GM23248 (cell line): ENCODE results near the gene CASR. TPM values are rescaled to one million over a fixed set of nuclear protein-coding genes. Genes with fewer than 3 reads are reported as not detected.

ENCODE experiments used
- DNase-seq: peaks from one replicate; pipeline ENCODE4 v3.0.0-alpha.2; 2015
- H2AFZ ChIP-seq: fragments of 200-600 bp; sonication (generic); 2 replicates; pipeline ENCODE4 v1.6.1; 2016; ENCODE audit warnings: antibody characterized with exemption
- H3F3A ChIP-seq: fragments of 200-600 bp; sonication (generic); 2 replicates; pipeline ENCODE4 v1.6.1; 2016; ENCODE audit warnings: mild to moderate bottlenecking, antibody characterized with exemption, mixed run types; ENCODE audit not compliant: insufficient read depth
- H3K27ac ChIP-seq: fragments of 200-600 bp; sonication (generic); 2 replicates; pipeline ENCODE4 v1.5.1; 2016; ENCODE audit warnings: mild to moderate bottlenecking
- H3K27me3 ChIP-seq: fragments of 200-600 bp; sonication (generic); replicated peaks from 2 replicates; pipeline ENCODE4 v1.6.1; 2016; ENCODE audit warnings: mild to moderate bottlenecking; ENCODE audit not compliant: insufficient read depth
- H3K36me3 ChIP-seq: fragments of 200-600 bp; sonication (generic); 2 replicates; pipeline ENCODE4 v1.6.1; 2016; ENCODE audit warnings: low read depth, mild to moderate bottlenecking
- H3K4me1 ChIP-seq: fragments of 200-600 bp; sonication (generic); 2 replicates; pipeline ENCODE4 v1.6.1; 2016; ENCODE audit warnings: mild to moderate bottlenecking; ENCODE audit not compliant: insufficient read depth
- H3K4me2 ChIP-seq: fragments of 200-600 bp; sonication (generic); one replicate; pipeline ENCODE4 v1.6.1; 2016; ENCODE audit warnings: mild to moderate bottlenecking; ENCODE audit not compliant: unreplicated experiment
- H3K4me3 ChIP-seq: fragments of 200-600 bp; sonication (generic); 2 replicates; pipeline ENCODE4 v1.5.1; 2016; ENCODE audit warnings: mild to moderate bottlenecking
- H3K79me2 ChIP-seq: fragments of 200-600 bp; sonication (generic); 2 replicates; pipeline ENCODE4 v1.6.1; 2016; ENCODE audit warnings: mild to moderate bottlenecking; ENCODE audit not compliant: insufficient read depth
- H3K9ac ChIP-seq: fragments of 200-600 bp; sonication (generic); 2 replicates; pipeline ENCODE4 v1.6.1; 2016; ENCODE audit warnings: mild to moderate bottlenecking
- H3K9me2 ChIP-seq: fragments of 200-600 bp; sonication (generic); 2 replicates; pipeline ENCODE4 v1.6.1; 2016; ENCODE audit warnings: mixed run types, mild to moderate bottlenecking, moderate library complexity; ENCODE audit not compliant: insufficient read depth
- H3K9me3 ChIP-seq: fragments of 200-600 bp; sonication (generic); one replicate; pipeline ENCODE4 v1.6.1; 2017; ENCODE audit warnings: low read depth
- H4K20me1 ChIP-seq: fragments of 200-600 bp; sonication (generic); 2 replicates; pipeline ENCODE4 v1.6.0; 2016; ENCODE audit not compliant: insufficient read depth
- EZH2 ChIP-seq: fragments of 200-600 bp; sonication (generic); IDR thresholded peaks from 2 replicates; pipeline ENCODE4 v1.6.1; 2018; ENCODE audit warnings: antibody characterized with exemption, mild to moderate bottlenecking; ENCODE audit not compliant: insufficient read depth, poor library complexity, severe bottlenecking
- EZH2phosphoT487 ChIP-seq: fragments of 200-600 bp; sonication (generic); IDR thresholded peaks from 2 replicates; pipeline ENCODE4 v1.6.1; 2018; ENCODE audit warnings: antibody characterized with exemption, moderate library complexity, mild to moderate bottlenecking, low read depth; ENCODE audit not compliant: insufficient read depth
- WGBS, 2 experiments: methylation state at CpG; one replicate each; pipeline ENCODE4 v1.1.6; 2015 to 2017; ENCODE audit warnings: low lambda C conversion rate in 2 of 2, low coverage in 1 of 2; ENCODE audit errors: missing lambda C conversion rate in 2 of 2; 5-methylcytosine and 5-hydroxymethylcytosine counted together
- in situ Hi-C: fragments of 300-500 bp; cut with MboI; formaldehyde crosslinking; loops from 2 replicates; pipeline ENCODE4 v1.15.0; 2020
- polyA plus RNA-seq: library from polyadenylated mRNA; unstranded; fragments of >200 nt; fragmentation: Nextera tagmentation; extraction: Ambion mirVana; gene quantifications from 2 replicates; pipeline ENCODE4 v1.2.1, GENCODE V29; 2016
- total RNA-seq: library from RNA; depleted of rRNA; stranded (reverse); fragments of >200 nt; shearing (Covaris generic); gene quantifications from 2 replicates; pipeline ENCODE4 v1.2.3, GENCODE V29; 2014

Gene CASR
- total and polyA plus RNA-seq, 2 experiments from 2014 or later: not detected

DNA sequence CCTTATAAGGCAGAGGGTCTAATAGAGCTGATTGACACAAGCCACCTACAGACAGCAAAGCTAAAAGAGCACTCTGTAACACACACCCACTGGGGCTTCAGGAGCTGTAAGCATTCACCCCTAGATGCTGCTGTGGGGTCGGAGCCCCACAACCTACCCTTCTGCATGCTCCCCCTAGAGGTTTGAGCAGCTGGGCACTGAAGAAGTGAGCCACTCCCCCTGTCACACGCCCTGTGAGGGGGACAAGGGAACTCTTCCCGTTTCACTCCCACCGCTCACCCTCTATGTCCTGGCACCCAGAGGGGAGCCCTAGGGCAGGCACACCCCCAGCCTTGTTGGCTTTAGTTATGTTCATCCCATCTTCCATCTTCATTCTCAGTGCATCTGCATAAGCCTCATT, 132.2 kb downstream of the CASR start:
- DNase-seq: no peak
- H3K9me3 ChIP-seq: no peaks in the 10 kb centered on the region
- no peak overlapping the region for H2AFZ ChIP-seq
- in situ Hi-C loops: no loop called here
- H3K27ac ChIP-seq: no peak overlapping the region
- 37 to 46% methylated on average over 4 of the region's 4 CpGs for WGBS, 2 experiments
- H3K27me3 ChIP-seq: no peaks in the 10 kb centered on the region; the same call in 1 of the 2 replicates
- H4K20me1 ChIP-seq: no peaks in the 10 kb centered on the region
- H3K4me2 ChIP-seq: no peak overlapping the region
- H3K9me2 ChIP-seq: no peaks in the 10 kb centered on the region
- H3K4me1 ChIP-seq: 0 out of 2 replicates have a peak, but pooled peaks cover 3% of the 10 kb centered on the region
- no peak overlapping the region for H3K9ac ChIP-seq
- H3F3A ChIP-seq: no peaks in the 10 kb centered on the region
- H3K4me3 ChIP-seq: no peak overlapping the region
- H3K79me2 ChIP-seq: no peaks in the 10 kb centered on the region
- no peak for TF ChIP-seq EZH2
- no peak for TF ChIP-seq EZH2phosphoT487
- no peaks in the 10 kb centered on the region for H3K36me3 ChIP-seq

DNA sequence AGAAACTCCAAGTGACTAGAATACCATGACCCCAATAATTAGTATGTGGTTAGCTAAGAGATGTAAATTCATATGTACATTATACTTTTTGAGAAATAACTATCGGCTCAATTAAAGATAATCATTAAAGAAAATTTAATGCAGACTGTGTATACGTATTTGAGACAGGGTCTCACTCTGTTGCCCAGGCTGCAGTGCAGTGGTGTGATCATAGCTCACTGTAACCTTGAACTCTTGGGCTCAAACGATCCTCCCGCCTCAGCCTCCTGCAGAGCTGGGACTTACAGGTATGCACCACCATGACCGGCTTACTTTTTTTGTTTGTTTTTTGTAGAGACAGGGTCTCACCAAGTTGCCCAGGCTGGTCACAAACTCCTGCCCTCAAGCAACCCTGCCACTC, 132.9 kb downstream of the CASR start:
- in situ Hi-C loops: no loop called here

DNA sequence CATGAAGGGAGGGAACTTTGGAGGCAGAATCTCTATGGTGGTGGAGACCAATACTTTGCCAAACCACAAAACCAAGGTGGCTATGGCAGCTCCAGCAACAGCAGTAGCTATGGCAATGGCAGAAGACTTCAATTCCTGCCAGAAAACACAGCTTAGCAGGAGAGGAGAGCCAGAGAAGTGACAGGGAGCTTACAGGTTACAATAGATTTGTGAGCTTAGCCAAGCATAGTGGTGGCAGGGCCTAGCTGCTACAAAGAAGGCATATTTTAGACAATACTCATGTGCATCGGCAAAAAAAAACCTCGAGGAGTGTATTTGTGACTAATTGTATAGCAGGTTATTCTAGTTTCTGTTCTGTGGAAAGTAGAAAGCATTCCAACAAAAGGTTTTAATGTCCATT, 135.2 kb downstream of the CASR start:
- Histone ChIP-seq H4K20me1 (no peaks in the 10 kb centered on the region), H3K4me1 (0 out of 2 replicates have a peak, but pooled peaks cover 3% of the 10 kb centered on the region), H3K4me3 (no peak overlapping the region), H2AFZ (no peak overlapping the region), H3K4me2 (no peak overlapping the region), H3K9me2 (no peaks in the 10 kb centered on the region), H3K36me3 (no peaks in the 10 kb centered on the region), H3K27ac (no peak overlapping the region), H3K9ac (no peak overlapping the region), H3K27me3 (no peaks in the 10 kb centered on the region), H3K79me2 (no peaks in the 10 kb centered on the region), H3F3A (no peaks in the 10 kb centered on the region), H3K9me3 (no peaks in the 10 kb centered on the region)
- in situ Hi-C loops: no loop called here
- 67 to 77% methylated on average over 2 of the region's 2 CpGs for WGBS, 2 experiments
- TF ChIP-seq EZH2 (no peak), EZH2phosphoT487 (no peak)
- DNase-seq: peak; percentile 9

More for the DNA sequence above, 132.9 kb downstream of the CASR start:
- TF ChIP-seq EZH2phosphoT487 (no peak), EZH2 (no peak)
- Histone ChIP-seq H3K27me3 (no peaks in the 10 kb centered on the region), H3K9me2 (no peaks in the 10 kb centered on the region), H3K9ac (no peak overlapping the region), H3K36me3 (no peaks in the 10 kb centered on the region), H3F3A (no peaks in the 10 kb centered on the region), H3K27ac (no peak overlapping the region), H3K4me1 (0 out of 2 replicates have a peak, but pooled peaks cover 3% of the 10 kb centered on the region), H4K20me1 (no peaks in the 10 kb centered on the region), H3K9me3 (no peaks in the 10 kb centered on the region), H2AFZ (no peak overlapping the region), H3K4me2 (no peak overlapping the region), H3K79me2 (no peaks in the 10 kb centered on the region), H3K4me3 (no peak overlapping the region)
- no peak for DNase-seq
- 41 to 44% methylated on average over 5 of the region's 5 CpGs for WGBS, 2 experiments

DNA sequence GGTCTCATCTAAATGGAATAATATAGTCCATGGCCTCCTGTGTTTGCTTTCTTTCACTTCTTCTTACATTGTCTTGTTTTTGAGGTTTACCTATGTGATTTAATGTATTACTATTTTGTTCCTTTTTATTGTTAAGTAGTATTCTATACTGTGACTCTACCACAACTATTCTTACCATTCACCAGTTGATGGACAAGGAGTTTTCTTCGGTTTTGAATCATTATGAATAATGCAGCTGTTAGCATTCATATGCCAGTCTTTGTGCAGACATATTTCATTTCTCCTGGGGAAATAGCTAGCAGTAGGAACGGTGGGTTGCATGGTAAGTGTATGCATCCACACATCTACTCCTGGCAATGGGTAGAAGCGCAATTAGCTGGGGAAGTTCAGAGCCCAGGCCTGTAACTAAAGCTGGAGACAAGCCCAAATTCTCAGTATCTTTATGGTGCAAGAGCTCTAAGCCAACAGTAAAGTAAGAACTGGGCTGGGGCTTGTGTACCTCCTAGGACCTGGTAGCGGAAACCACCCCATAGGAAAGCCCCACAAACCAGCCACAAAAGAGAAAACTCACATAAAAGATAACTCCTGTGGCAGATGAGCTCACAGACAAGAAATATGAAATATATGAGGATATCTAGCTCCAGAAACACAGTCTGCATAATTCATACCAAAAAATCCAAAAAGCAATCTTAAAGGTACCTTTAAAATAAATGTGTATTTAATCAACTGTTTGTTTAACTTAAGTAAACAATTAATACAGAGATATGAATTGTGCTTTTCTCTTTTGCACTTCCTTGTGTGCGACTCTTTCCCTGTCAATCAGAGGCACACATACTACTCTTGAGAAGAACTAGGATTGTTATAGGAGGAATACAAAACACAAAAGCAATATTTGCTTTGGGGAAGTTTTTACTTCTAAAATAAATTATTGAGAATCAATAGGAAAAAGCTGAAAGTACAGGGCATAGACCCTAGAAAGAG, 138.9 kb downstream of the CASR start:
- H3K36me3 ChIP-seq: no peaks in the 10 kb centered on the region

More for the DNA sequence above, 138.9 kb downstream of the CASR start:
- Histone ChIP-seq H3K4me1 (no peaks in the 10 kb centered on the region), H3K79me2 (no peaks in the 10 kb centered on the region), H3K9me2 (no peaks in the 10 kb centered on the region), H3F3A (no peaks in the 10 kb centered on the region), H3K4me2 (no peak overlapping the region), H3K27ac (no peak overlapping the region), H3K4me3 (no peak overlapping the region), H4K20me1 (no peaks in the 10 kb centered on the region), H3K27me3 (no peaks in the 10 kb centered on the region), H2AFZ (no peak overlapping the region), H3K9me3 (no peaks in the 10 kb centered on the region), H3K9ac (no peak overlapping the region)
- 39 to 51% methylated on average over 5 of the region's 5 CpGs for WGBS, 2 experiments
- DNase-seq: no peak
- TF ChIP-seq EZH2phosphoT487: no peak
- TF ChIP-seq EZH2: no peak
- in situ Hi-C loops: no loop called here
